Fibroblast of mammary gland (primary cell): Measurements from ENCODE around the gene ATP2C2.
A peak's percentile ranks its signal among the peaks of the same experiment; 100 is the strongest.

Experiments used
- DNase-seq: peaks from one replicate; pipeline ENCODE4 v3.0.0-alpha.2; 2010; ENCODE audit warnings: low read depth
- H3K4me3 ChIP-seq: 2 replicates; pipeline ENCODE4 v1.5.1; 2011; ENCODE audit warnings: low read depth, mild to moderate bottlenecking, low read length, moderate library complexity; ENCODE audit not compliant: control insufficient read depth
- CTCF ChIP-seq: conservative IDR thresholded peaks from 2 replicates; pipeline ENCODE4 v1.5.1; 2011; ENCODE audit warnings: low read depth, low read length, inconsistent platforms; ENCODE audit not compliant: control insufficient read depth, insufficient read depth

ATP2C2 gene

GRCh38 chr16:84368308-84368996, at the start of gene ATP2C2:
ATP2C2 (plus strand) TSS chr16:84368538; CDS start chr16:84368616, 78 bp downstream.
- no peak for TF ChIP-seq CTCF
- DNase-seq = no peak
- H3K4me3 ChIP-seq = no peak within 1 kb of the TSS

GRCh38 chr16:84319146-84319760, 49.1 kb upstream of the ATP2C2 start:
- no peak for DNase-seq
- no peak overlapping the region for H3K4me3 ChIP-seq
- no peak for TF ChIP-seq CTCF

GRCh38 chr16:84320511-84320910, 47.8 kb upstream of the ATP2C2 start:
- no peak for TF ChIP-seq CTCF
- no peak for DNase-seq
- H3K4me3 ChIP-seq = no peak overlapping the region

GRCh38 chr16:84321932-84322331, 46.4 kb upstream of the ATP2C2 start:
- DNase-seq = no peak
- TF ChIP-seq CTCF = no peak
- H3K4me3 ChIP-seq = no peak overlapping the region

GRCh38 chr16:84322749-84323148, 45.6 kb upstream of the ATP2C2 start:
- no peak for DNase-seq
- no peak overlapping the region for H3K4me3 ChIP-seq
- no peak for TF ChIP-seq CTCF

- DNase-seq = peak; percentile 14
- no peak for TF ChIP-seq CTCF
These were observed 44.7 kb upstream of the ATP2C2 start for GRCh38 chr16:84323606-84324005.

More at GRCh38 chr16:84323606-84324005, 44.7 kb upstream of the ATP2C2 start:
- no peak overlapping the region for H3K4me3 ChIP-seq
